Muscle layer of colon (tissue), 2 donors: Measurements from ENCODE around the gene PLCG1.

ENCODE experiments used
- H3K27ac ChIP-seq: one replicate; pipeline ENCODE4 v1.7.0; 2013; ENCODE audit warnings: low read depth, mild to moderate bottlenecking, low read length, moderate library complexity
- H3K27me3 ChIP-seq, 2 donors: one replicate each; pipeline ENCODE4 v1.7.0; 2013; ENCODE audit warnings: low read length in 2 of 2, mild to moderate bottlenecking in 2 of 2; ENCODE audit not compliant: insufficient read depth in 2 of 2, control insufficient read depth in 1 of 2
- H3K36me3 ChIP-seq: one replicate; pipeline ENCODE4 v1.7.0; 2013; ENCODE audit warnings: mild to moderate bottlenecking, low read length; ENCODE audit not compliant: insufficient read depth
- H3K4me1 ChIP-seq: one replicate; pipeline ENCODE4 v1.7.0; 2013; ENCODE audit warnings: mild to moderate bottlenecking, low read length; ENCODE audit not compliant: insufficient read depth
- H3K4me3 ChIP-seq, 2 donors: one replicate each; pipeline ENCODE4 v1.7.0; 2013; ENCODE audit warnings: low read length in 2 of 2, low read depth in 1 of 2, mild to moderate bottlenecking in 1 of 2, moderate library complexity in 1 of 2
- H3K9ac ChIP-seq: one replicate; pipeline ENCODE4 v1.7.0; 2013; ENCODE audit warnings: low read length
- H3K9me3 ChIP-seq: one replicate; pipeline ENCODE4 v1.7.0; 2013; ENCODE audit warnings: mild to moderate bottlenecking, low read length
- donor health status: abdominal sarcoma.
- donor health status: Adenocarcinoma of cecum.

The PLCG1 gene

DNA sequence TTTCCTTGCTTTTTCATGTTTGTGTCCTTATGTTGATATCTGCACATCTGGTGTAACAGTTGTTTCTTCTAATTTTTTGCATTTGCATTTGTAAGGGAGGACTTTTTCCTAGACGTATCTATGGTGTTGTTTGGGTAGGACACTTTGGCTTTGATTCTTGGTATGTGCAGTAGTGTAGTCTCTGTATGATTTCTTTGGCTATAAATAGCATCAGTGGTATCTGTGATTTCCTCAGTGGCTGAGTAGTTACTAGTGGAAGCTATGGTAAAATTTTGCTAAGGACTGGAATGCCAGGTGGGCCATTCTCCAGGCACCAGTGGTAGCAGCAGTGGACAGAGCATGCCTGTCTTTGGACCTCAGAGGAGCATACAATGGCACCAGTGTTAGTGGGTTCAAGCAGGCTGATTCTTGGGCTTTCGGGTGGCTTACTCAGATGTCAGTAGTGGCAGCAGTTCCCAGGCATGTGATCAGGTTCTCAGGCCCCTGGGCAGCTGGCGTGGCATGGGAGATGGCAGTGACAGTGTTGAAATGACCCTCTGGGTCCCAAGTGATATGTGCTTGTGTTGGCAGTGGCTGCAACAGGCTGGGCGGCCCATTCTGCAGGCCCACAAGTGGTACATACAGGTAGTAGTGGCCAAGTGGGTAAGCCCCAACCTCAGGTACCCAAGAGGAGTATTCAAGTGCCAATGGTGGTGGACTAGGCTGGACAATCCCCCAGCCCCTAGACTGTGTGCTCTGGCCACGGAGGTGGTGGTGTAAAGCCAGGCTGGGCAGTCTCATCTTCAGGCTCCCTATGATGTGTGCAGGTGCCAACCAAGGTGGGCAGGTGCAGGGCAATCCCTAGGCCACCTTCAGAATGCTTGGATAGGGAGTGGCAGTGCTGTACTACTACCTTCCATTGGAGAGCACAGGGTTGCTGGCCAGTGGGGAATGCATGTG is 54.5 kb downstream of the PLCG1 start:
- Histone ChIP-seq H3K27me3 (no peaks in the 10 kb centered on the region), H3K36me3 (no peaks in the 10 kb centered on the region), H3K4me3 (no peak overlapping the region), H3K27ac (no peak overlapping the region), H3K9me3 (no peaks in the 10 kb centered on the region), H3K9ac (no peak overlapping the region), H3K4me1 (no peaks in the 10 kb centered on the region)

DNA sequence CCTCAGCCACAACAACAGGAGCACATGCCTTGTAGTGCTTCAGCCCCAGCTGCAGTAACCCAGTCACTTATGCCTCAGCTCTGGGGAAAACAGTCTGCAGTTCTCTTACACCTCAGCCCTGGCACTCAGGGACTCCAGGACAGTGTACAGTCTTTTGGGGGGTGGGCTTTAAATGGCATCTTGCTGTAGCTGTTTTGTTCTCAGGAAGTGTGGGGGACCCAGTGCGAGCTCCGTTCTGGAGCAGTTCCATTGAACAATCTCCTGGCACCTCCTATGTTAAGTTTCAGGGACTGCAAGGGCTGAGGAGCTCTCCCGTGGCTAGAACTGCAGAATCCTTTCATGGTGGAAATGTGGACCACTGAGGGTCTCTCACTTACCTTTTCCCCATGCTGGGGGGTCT is 55.2 kb downstream of the PLCG1 start:
- no peaks in the 10 kb centered on the region for H3K36me3 ChIP-seq
- no peak overlapping the region for H3K27ac ChIP-seq
- no peak overlapping the region for H3K9ac ChIP-seq
- no peaks in the 10 kb centered on the region for H3K9me3 ChIP-seq
- H3K4me1 ChIP-seq: no peaks in the 10 kb centered on the region
- no peaks in the 10 kb centered on the region for H3K27me3 ChIP-seq
- no peak overlapping the region for H3K4me3 ChIP-seq

DNA sequence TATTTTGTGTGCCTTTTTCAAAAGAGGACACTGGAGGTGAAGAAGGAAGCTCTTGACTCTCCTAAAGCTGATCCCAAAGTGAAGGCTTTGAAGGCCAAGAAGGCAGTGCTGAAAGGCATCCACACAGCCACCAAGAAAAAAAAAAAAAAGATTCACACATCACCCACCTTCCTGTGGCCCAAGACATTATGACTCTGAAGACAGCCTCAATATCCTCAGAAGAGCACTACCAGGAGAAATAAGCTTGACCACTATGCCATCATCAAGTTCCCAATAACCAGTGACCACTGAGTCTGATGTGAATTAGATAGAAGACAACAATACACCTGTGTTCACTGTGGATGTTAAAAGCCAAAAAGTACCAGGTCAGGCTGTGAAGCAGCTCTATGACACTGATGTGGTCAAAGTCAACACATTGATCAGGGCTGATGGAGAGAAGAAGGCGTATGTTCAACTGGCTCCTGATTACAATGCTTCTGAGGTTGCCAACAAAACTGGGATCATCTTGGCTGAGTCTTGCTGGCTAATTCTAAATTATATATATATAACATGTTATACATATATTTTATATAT is 59.4 kb downstream of the PLCG1 start:
- Histone ChIP-seq H3K4me3 (no peak overlapping the region), H3K27ac (no peak overlapping the region), H3K27me3 (no peaks in the 10 kb centered on the region), H3K9me3 (no peaks in the 10 kb centered on the region), H3K9ac (no peak overlapping the region), H3K36me3 (peaks cover 8% of the 10 kb centered on the region), H3K4me1 (no peaks in the 10 kb centered on the region)

DNA sequence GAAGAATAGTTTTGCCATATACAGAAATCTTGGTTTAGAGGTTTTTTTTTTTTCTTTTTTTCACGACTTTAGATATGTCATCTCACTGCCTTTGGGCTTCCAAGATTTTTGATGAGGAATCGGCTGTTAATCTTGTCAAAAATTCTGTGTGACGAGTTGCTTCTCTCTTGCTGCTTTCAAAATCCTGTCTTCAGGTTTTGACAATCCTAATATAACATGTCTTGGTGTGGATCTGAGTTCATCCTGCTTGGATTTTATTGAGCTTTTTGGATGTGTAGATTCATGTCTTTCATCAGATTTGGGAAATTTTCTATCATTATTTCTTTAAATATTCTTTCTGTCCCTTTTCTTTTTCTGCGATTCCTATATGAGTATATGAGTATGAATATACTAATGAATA is 61.1 kb downstream of the PLCG1 start:
- H3K27me3 ChIP-seq: no peaks in the 10 kb centered on the region
- no peak overlapping the region for H3K9ac ChIP-seq
- no peaks in the 10 kb centered on the region for H3K9me3 ChIP-seq
- H3K4me1 ChIP-seq: no peaks in the 10 kb centered on the region
- H3K36me3 ChIP-seq: peaks cover 14% of the 10 kb centered on the region
- H3K4me3 ChIP-seq: no peak overlapping the region
- H3K27ac ChIP-seq: no peak overlapping the region

DNA sequence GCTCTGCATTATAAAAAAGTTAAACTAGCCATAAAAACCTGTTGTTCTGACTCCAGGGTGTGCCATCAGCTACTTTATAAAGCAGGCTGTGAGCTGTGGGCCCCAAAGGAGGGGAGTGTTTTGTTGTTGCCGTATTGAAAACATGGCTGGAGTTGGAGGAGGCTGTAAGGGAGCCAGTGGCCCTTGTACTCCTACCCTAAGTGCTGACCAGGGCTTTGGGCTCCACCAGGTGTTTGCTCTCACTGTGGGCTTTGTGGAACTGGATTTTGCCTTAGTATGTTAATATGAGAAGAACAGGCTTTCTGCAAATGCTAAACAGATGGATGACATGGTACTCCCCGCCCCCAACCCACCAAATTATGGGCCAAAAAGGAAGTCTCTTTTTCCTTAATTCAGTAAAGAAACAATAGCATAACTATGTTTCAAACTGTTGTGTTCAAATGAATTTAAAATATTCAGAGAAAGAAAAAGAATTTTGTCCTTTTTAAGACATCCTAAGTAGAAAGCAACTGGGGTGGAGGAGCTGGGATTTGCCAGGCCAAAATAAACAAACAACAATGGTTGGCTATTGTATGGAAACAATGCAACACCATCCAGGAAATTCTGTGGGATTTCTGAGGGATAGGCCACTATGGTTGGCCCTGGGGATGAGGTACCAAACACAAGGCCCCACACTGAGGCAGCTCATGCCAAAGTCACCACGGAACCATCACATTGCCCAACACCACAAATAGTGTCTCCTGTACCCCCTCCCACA is 63.3 kb downstream of the PLCG1 start:
- H3K27me3 ChIP-seq: no peaks in the 10 kb centered on the region
- H3K27ac ChIP-seq: no peak overlapping the region
- H3K4me1 ChIP-seq: no peaks in the 10 kb centered on the region
- H3K4me3 ChIP-seq: no peak overlapping the region
- H3K36me3 ChIP-seq: peaks cover 24% of the 10 kb centered on the region
- H3K9me3 ChIP-seq: no peaks in the 10 kb centered on the region
- no peak overlapping the region for H3K9ac ChIP-seq

DNA sequence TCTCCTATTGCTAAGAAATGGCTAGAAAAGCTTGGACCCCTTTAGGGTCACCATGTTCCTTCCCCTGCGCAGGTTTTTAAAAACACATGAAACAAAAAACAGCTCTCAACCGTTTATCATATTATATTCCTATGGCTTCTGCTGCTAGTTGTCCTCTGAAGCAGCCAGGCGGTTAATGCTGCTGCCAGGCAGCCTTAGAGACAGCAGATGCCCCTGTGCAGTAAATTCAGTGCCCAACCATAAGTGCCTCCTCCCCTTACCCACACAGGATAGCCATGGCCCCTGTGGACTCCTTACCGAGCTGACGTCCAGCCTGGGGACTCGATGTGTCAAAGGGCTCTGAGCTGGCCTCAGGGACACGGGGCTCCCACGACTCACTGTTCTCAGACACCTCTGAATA is 64.4 kb downstream of the PLCG1 start:
- Histone ChIP-seq H3K4me1 (no peaks in the 10 kb centered on the region), H3K9ac (no peak overlapping the region), H3K4me3 (no peak overlapping the region), H3K27me3 (no peaks in the 10 kb centered on the region), H3K9me3 (no peaks in the 10 kb centered on the region), H3K27ac (no peak overlapping the region), H3K36me3 (peaks cover 24% of the 10 kb centered on the region)

DNA sequence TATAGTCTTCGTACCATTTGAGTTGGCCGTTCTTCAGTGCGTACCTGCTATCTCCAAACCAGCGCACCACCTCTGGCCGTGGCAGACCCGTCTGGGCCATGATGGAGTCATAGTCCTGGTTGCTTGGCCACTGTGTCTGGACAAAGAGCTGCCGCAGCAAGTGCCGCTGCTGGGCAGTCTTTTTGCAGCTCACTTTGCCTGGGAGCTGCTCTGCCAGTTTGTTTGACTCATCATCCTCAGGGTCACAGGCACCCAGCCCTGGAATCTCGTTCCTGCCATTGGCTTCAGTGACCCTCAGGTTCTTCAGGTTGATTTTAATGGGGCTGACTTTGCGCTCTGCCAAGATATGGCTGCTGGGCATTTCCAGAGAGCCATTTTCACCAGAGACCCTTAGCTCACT is 65.1 kb downstream of the PLCG1 start:
- H3K9me3 ChIP-seq: no peaks in the 10 kb centered on the region
- H3K36me3 ChIP-seq: peaks cover 24% of the 10 kb centered on the region
- H3K27ac ChIP-seq: no peak overlapping the region
- H3K4me1 ChIP-seq: no peaks in the 10 kb centered on the region
- H3K4me3 ChIP-seq: no peak overlapping the region
- no peaks in the 10 kb centered on the region for H3K27me3 ChIP-seq
- H3K9ac ChIP-seq: no peak overlapping the region

DNA sequence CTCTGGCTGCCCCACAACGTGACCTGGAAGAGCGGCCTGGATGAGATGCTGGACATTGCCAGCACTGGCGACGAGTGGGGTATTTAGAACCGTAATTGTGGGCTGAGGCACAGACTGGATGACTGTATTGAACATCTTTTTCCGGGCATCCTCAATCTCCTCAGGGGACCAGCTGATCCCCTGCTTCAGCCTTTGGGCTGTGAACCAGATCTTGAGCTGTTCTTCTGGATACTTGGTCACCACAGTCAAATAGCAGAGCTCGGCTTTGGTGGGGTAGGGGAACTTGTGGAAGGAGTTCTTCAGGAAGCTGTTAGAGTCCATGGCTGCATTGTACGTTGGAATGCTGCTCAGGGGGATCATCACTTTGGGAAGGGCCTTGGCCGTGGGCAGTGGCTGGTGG is 66.3 kb downstream of the PLCG1 start:
- Histone ChIP-seq H3K9ac (no peak overlapping the region), H3K4me3 (no peak overlapping the region), H3K9me3 (no peaks in the 10 kb centered on the region), H3K27ac (no peak overlapping the region), H3K4me1 (no peaks in the 10 kb centered on the region), H3K36me3 (peaks cover 24% of the 10 kb centered on the region), H3K27me3 (no peaks in the 10 kb centered on the region)

DNA sequence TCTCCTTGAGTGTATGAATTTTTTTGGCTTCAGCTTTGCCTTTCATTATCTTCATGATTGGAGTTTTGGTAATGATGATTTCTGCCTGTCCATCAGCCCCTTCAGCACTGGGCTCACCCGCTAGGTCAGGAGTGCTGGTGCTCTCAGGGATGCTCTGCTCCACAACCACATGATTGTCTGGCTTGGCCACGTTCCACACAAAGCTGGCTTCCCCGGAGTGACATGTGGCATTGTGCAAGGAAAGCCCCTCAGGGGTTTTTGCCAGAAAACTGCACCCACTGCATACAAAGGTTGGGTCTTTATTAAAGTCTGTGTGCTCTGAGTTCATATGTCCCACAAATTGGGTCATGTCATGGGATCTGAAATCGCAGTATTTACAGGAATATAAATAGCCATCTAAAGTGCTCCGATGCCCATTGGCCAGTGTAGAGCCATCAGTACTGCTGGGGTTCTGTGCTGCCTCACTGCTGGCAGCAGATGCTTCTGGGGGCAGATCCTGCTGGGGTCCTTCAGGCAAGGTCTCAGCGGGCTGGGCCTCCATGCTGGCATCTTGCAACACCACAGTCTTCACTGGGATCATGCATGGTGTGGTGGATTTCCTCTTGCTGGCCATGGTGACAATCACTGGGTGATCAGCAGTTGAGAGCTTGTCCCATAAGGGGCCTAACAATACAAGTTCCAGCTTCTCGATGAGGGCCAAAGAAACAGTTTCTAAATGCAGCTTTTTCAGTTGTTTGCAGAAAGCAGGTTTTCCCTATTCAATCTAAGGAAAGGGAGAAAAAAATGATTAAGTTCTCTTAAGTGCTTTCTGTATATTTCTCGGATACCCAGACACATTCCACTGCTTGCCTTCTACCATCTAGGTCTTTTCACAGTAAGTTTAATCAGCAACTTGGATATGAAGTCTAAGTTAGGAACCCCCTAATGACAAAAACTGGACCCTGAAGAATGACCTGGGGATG is 67.2 kb downstream of the PLCG1 start:
- Histone ChIP-seq H3K9me3 (no peaks in the 10 kb centered on the region), H3K36me3 (peaks cover 24% of the 10 kb centered on the region), H3K4me1 (no peaks in the 10 kb centered on the region), H3K9ac (no peak overlapping the region), H3K4me3 (no peak overlapping the region), H3K27ac (no peak overlapping the region), H3K27me3 (no peaks in the 10 kb centered on the region)

DNA sequence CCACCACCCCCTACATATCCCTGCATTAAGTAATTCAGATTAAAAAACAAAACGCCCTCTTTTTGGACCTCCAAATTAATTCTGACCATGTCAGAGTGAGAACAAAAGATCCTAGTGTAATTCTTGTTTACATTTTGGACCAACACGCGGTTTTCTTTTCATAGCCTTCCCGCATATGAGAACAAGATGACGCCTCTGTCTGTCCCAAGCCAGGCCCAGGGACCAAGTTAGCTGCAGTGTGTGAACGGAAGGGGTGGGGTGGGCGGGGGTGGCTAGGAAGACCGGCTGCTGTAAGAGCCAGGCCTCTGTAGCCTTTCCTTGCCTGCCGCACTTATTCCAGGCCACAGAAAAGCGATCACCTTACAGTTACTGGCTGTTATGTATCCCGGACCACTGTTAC is 68.0 kb downstream of the PLCG1 start:
- no peak overlapping the region for H3K9ac ChIP-seq
- no peaks in the 10 kb centered on the region for H3K27me3 ChIP-seq
- H3K36me3 ChIP-seq: peaks cover 19% of the 10 kb centered on the region
- no peaks in the 10 kb centered on the region for H3K9me3 ChIP-seq
- no peak overlapping the region for H3K4me3 ChIP-seq
- no peak overlapping the region for H3K27ac ChIP-seq
- H3K4me1 ChIP-seq: no peaks in the 10 kb centered on the region
